H1 (cell line): ENCODE results near the gene CFAP58. TPM values are rescaled to one million over a fixed set of nuclear protein-coding genes. Genes with fewer than 3 reads are reported as not detected.

Experiments
- CTCF ChIA-PET: fragments of 300-600 bp; sonication (Branson Sonifier 250); formaldehyde crosslinking; loops from one replicate; lab custom pipeline; 2021; ENCODE audit not compliant: partially characterized antibody; lab: Charles Lee
- POLR2A ChIA-PET: fragments of 300-600 bp; sonication (Branson Sonifier 250); formaldehyde crosslinking; loops from one replicate; lab custom pipeline; 2021; ENCODE audit warnings: inconsistent platforms; ENCODE audit not compliant: partially characterized antibody; lab: Charles Lee
- DNase-seq, 2 experiments: peaks; one replicate each; pipeline versions ENCODE4 v3.0.0 to v3.0.0-alpha.2; 2010 to 2022; ENCODE audit warnings: low spot score in 2 of 2, low read depth in 1 of 2, mixed read lengths in 1 of 2
- FAIRE-seq: peaks from 2 replicates; lab custom pipeline; 2011; peaks lifted over from hg19 to GRCh38; lab: Jason Lieb, UNC
- H2AFZ ChIP-seq: 2 replicates; pipeline ENCODE4 v1.8.1; 2012; ENCODE audit warnings: low read length, inconsistent platforms
- H2AK5ac ChIP-seq: 2 replicates; pipeline ENCODE4 v1.6.1; 2013; ENCODE audit warnings: low read depth, low read length
- H2BK120ac ChIP-seq: replicated peaks from 2 replicates; pipeline ENCODE3; 2013; ENCODE audit warnings: low read depth, low read length, inconsistent platforms
- H2BK12ac ChIP-seq: 2 replicates; pipeline ENCODE4 v1.6.1; 2013; ENCODE audit warnings: low read depth, low read length
- H2BK15ac ChIP-seq: 2 replicates; pipeline ENCODE4 v1.6.1; 2013; ENCODE audit warnings: low read length
- H2BK20ac ChIP-seq: 2 replicates; pipeline ENCODE4 v1.6.1; 2013; ENCODE audit warnings: low read length
- H2BK5ac ChIP-seq: 2 replicates; pipeline ENCODE4 v1.6.1; 2013; ENCODE audit warnings: low read depth, low read length
- H3K14ac ChIP-seq: 2 replicates; pipeline ENCODE4 v1.6.1; 2013; ENCODE audit warnings: inconsistent platforms; ENCODE audit not compliant: insufficient read length
- H3K18ac ChIP-seq: 2 replicates; pipeline ENCODE4 v1.6.1; 2013; ENCODE audit warnings: low read length; ENCODE audit errors: extremely low read depth
- H3K23ac ChIP-seq: 2 replicates; pipeline ENCODE4 v1.6.1; 2013; ENCODE audit warnings: inconsistent platforms; ENCODE audit not compliant: insufficient read length
- H3K23me2 ChIP-seq: 2 replicates; pipeline ENCODE4 v1.6.1; 2013; ENCODE audit warnings: low read depth, low read length
- H3K27ac ChIP-seq: 2 replicates; pipeline ENCODE4 v1.6.1; 2011; ENCODE audit warnings: low read depth, low read length, inconsistent platforms
- H3K27me3 ChIP-seq, 4 experiments: replicated peaks in 1 of 4; 1 replicate in 1 of 4; 2 replicates in 3 of 4; pipeline versions ENCODE4 v1.6.1 to v1.8.1; 2011 to 2013; ENCODE audit warnings: low read length in 3 of 4, mild to moderate bottlenecking in 3 of 4, inconsistent platforms in 2 of 4, mixed read lengths in 2 of 4, moderate library complexity in 1 of 4; ENCODE audit not compliant: control insufficient read depth in 3 of 4, insufficient read depth in 3 of 4; ENCODE audit errors: extremely low read depth in 1 of 4
- H3K36me3 ChIP-seq, 4 experiments: 2 replicates each; pipeline versions ENCODE4 v1.6.1 to v1.8.1; 2011 to 2013; ENCODE audit warnings: mild to moderate bottlenecking in 4 of 4, low read length in 3 of 4, moderate library complexity in 2 of 4, control low read depth in 1 of 4, inconsistent platforms in 1 of 4; ENCODE audit not compliant: insufficient read depth in 4 of 4, control insufficient read depth in 2 of 4
- H3K4ac ChIP-seq: replicated peaks from 2 replicates; pipeline ENCODE3; 2013; ENCODE audit warnings: low read length, low read depth, mixed read lengths, inconsistent platforms; ENCODE audit not compliant: insufficient read length
- H3K4me1 ChIP-seq, 4 experiments: replicated peaks in 1 of 4; 1 replicate in 1 of 4; 2 replicates in 3 of 4; pipeline versions ENCODE4 v1.6.1 to v1.8.1; 2011 to 2013; ENCODE audit warnings: low read length in 3 of 4, inconsistent platforms in 2 of 4, mixed read lengths in 1 of 4; ENCODE audit not compliant: insufficient read depth in 4 of 4, control insufficient read depth in 3 of 4
- H3K4me2 ChIP-seq, 2 experiments: 2 replicates each; pipeline versions ENCODE4 v1.6.1 to v1.8.1; 2011 to 2013; ENCODE audit warnings: low read depth in 2 of 2, low read length in 2 of 2, control low read depth in 1 of 2, inconsistent platforms in 1 of 2, mild to moderate bottlenecking in 1 of 2; ENCODE audit not compliant: insufficient read depth in 1 of 2
- H3K4me3 ChIP-seq, 4 experiments: fragments of 200-600, 300-600 bp in 1 of 4; sonication (generic), shearing (Covaris generic), sonication (Bioruptor Twin) in 1 of 4; 2 replicates each; pipeline versions ENCODE4 v1.5.1 to v1.8.1; 2011 to 2016; ENCODE audit warnings: low read length in 4 of 4, low read depth in 3 of 4, control low read depth in 2 of 4, inconsistent platforms in 2 of 4, mild to moderate bottlenecking in 2 of 4, mixed read lengths in 1 of 4, moderate library complexity in 1 of 4; ENCODE audit not compliant: insufficient read depth in 2 of 4; ENCODE audit errors: extremely low read depth in 1 of 4
- H3K56ac ChIP-seq: replicated peaks from 2 replicates; pipeline ENCODE3; 2013; ENCODE audit warnings: low read depth, mild to moderate bottlenecking, mixed read lengths, low read length, inconsistent platforms; ENCODE audit not compliant: insufficient read length
- H3K79me1 ChIP-seq: 2 replicates; pipeline ENCODE4 v1.6.1; 2013; ENCODE audit warnings: low read depth, low read length, control low read depth
- H3K79me2 ChIP-seq, 2 experiments: 2 replicates each; pipeline versions ENCODE4 v1.6.1 to v1.8.1; 2012 to 2013; ENCODE audit warnings: low read length in 2 of 2, mild to moderate bottlenecking in 2 of 2, inconsistent platforms in 1 of 2; ENCODE audit not compliant: insufficient read depth in 2 of 2, control insufficient read depth in 1 of 2
- H3K9ac ChIP-seq, 4 experiments: replicated peaks in 1 of 4; 1 replicate in 1 of 4; 2 replicates in 3 of 4; pipeline versions ENCODE4 v1.6.1 to v1.8.1; 2011 to 2013; ENCODE audit warnings: low read depth in 3 of 4, low read length in 3 of 4, control low read depth in 2 of 4, mild to moderate bottlenecking in 2 of 4, moderate library complexity in 2 of 4, inconsistent platforms in 1 of 4; ENCODE audit errors: extremely low read depth in 1 of 4
- H3K9me3 ChIP-seq, 2 experiments: 2 replicates each; pipeline versions ENCODE4 v1.6.1 to v1.8.1; 2012 to 2013; ENCODE audit warnings: mild to moderate bottlenecking in 2 of 2, moderate library complexity in 2 of 2, control low read depth in 1 of 2, inconsistent platforms in 1 of 2, low read depth in 1 of 2, low read length in 1 of 2, mixed read lengths in 1 of 2; ENCODE audit not compliant: insufficient read depth in 2 of 2
- H4K20me1 ChIP-seq, 2 experiments: replicated peaks in 1 of 2; 2 replicates each; pipeline versions ENCODE3 to v1.8.1; 2011 to 2013; ENCODE audit warnings: inconsistent platforms in 2 of 2, low read length in 2 of 2, mild to moderate bottlenecking in 1 of 2; ENCODE audit not compliant: insufficient read depth in 2 of 2, control insufficient read depth in 1 of 2
- H4K5ac ChIP-seq: 2 replicates; pipeline ENCODE4 v1.6.1; 2013; ENCODE audit warnings: low read length, low read depth, mixed read lengths, inconsistent platforms; ENCODE audit not compliant: insufficient read length
- H4K8ac ChIP-seq: 2 replicates; pipeline ENCODE4 v1.8.0; 2013; ENCODE audit warnings: mild to moderate bottlenecking, moderate library complexity, low read length, inconsistent platforms; ENCODE audit not compliant: insufficient read depth; ENCODE audit errors: extremely low read depth
- H4K91ac ChIP-seq: replicated peaks from 2 replicates; pipeline ENCODE3; 2013; ENCODE audit warnings: low read length, mixed read lengths, inconsistent platforms; ENCODE audit not compliant: insufficient read length
- ASH2L ChIP-seq: fragments of 200-600, 300-600 bp; sonication (generic); IDR thresholded peaks from one replicate; pipeline ENCODE4 v1.7.1; 2017; ENCODE audit warnings: low read length
- CBX5 ChIP-seq: fragments of 300-800, 300-1000 bp; sonication (generic); IDR thresholded peaks from 2 replicates; pipeline ENCODE4 v1.7.1; 2016; ENCODE audit warnings: antibody characterized with exemption, low read length, low read depth
- CHD1 ChIP-seq: IDR thresholded peaks from 2 replicates; pipeline ENCODE4 v1.6.1; 2012; ENCODE audit warnings: low read depth, low read length, improper control_type of control experiment
- CREB1 ChIP-seq: IDR thresholded peaks from 2 replicates; pipeline ENCODE4 v1.6.1; 2012; ENCODE audit warnings: inconsistent platforms
- EP300 ChIP-seq, 2 experiments: IDR thresholded peaks; 1 replicate in 1 of 2; 2 replicates in 1 of 2; pipeline ENCODE4 v1.6.1; 2011 to 2012; ENCODE audit warnings: low read depth in 2 of 2, low read length in 2 of 2, mild to moderate bottlenecking in 2 of 2, borderline replicate concordance in 1 of 2, inconsistent platforms in 1 of 2, moderate library complexity in 1 of 2
- JUN ChIP-seq: IDR thresholded peaks from 2 replicates; pipeline ENCODE4 v1.6.1; 2011; ENCODE audit warnings: low read depth, mild to moderate bottlenecking, improper control_type of control experiment, low read length
- JUND ChIP-seq: IDR thresholded peaks from 2 replicates; pipeline ENCODE4 v1.6.1; 2011; ENCODE audit warnings: mild to moderate bottlenecking, improper control_type of control experiment, low read length
- KDM5A ChIP-seq: fragments of 200-600 bp; IDR thresholded peaks from 2 replicates; pipeline ENCODE4 v1.7.1; 2012; ENCODE audit warnings: mild to moderate bottlenecking, low read length, inconsistent platforms, mixed read lengths
- SP2 ChIP-seq: IDR thresholded peaks from 2 replicates; pipeline ENCODE4 v1.6.1; 2012; ENCODE audit warnings: mild to moderate bottlenecking, low read length, inconsistent platforms
- YY1 ChIP-seq: IDR thresholded peaks from 2 replicates; pipeline ENCODE4 v1.6.1; 2011; ENCODE audit warnings: low read depth, mild to moderate bottlenecking, low read length
- WGBS, 2 experiments: shearing (Covaris generic) in 1 of 2; methylation state at CpG; one replicate each; pipeline versions ENCODE4 v1.1.6 to v1.1.7; 2013 to 2015; ENCODE audit warnings: low lambda C conversion rate in 2 of 2, mixed read lengths in 2 of 2, inconsistent platforms in 1 of 2, low coverage in 1 of 2, missing lambda C conversion rate in 1 of 2; ENCODE audit not compliant: insufficient replicate concordance in 2 of 2, insufficient coverage in 1 of 2, insufficient read length in 1 of 2; ENCODE audit errors: extremely low coverage in 1 of 2, missing lambda C conversion rate in 1 of 2; 5-methylcytosine and 5-hydroxymethylcytosine counted together
- polyA plus RNA-seq, 7 experiments: library from polyadenylated mRNA; depleted of rRNA in 3 of 7; stranded (reverse) in 5 of 7; unstranded in 2 of 7; fragments of >200 nt in 5 of 7; fragments of 200-250 nt in 2 of 7; gene quantifications; 1 replicate in 5 of 7; 2 replicates in 1 of 7; 4 replicates in 1 of 7; pipeline versions ENCODE4 v1.2.1 to v1.2.3, GENCODE V29; 2011 to 2013; ENCODE audit warnings: missing spikeins in 2 of 7, mixed read lengths in 2 of 7
- total RNA-seq: library from RNA; stranded (reverse); fragmentation: NEBNext Ultra II Directional; extraction: Animal tissue kit (Norgen Biotek cat#: 25700); gene quantifications from 2 replicates; pipeline ENCODE4 v1.2.1, GENCODE V29; 2021
- TF ChIP-seq, protein P1 (sequence below): IDR thresholded peaks from 2 replicates; pipeline ENCODE4 v1.6.1; 2011; ENCODE audit warnings: low read depth, mild to moderate bottlenecking, low read length; ENCODE audit not compliant: insufficient read depth

CFAP58 gene
- total and polyA plus RNA-seq, 2 of the 8 experiments (the other 6 are each of a cell fraction or from before 2014, with no cell fraction given) = 0.32 to 0.71 TPM

DNA sequence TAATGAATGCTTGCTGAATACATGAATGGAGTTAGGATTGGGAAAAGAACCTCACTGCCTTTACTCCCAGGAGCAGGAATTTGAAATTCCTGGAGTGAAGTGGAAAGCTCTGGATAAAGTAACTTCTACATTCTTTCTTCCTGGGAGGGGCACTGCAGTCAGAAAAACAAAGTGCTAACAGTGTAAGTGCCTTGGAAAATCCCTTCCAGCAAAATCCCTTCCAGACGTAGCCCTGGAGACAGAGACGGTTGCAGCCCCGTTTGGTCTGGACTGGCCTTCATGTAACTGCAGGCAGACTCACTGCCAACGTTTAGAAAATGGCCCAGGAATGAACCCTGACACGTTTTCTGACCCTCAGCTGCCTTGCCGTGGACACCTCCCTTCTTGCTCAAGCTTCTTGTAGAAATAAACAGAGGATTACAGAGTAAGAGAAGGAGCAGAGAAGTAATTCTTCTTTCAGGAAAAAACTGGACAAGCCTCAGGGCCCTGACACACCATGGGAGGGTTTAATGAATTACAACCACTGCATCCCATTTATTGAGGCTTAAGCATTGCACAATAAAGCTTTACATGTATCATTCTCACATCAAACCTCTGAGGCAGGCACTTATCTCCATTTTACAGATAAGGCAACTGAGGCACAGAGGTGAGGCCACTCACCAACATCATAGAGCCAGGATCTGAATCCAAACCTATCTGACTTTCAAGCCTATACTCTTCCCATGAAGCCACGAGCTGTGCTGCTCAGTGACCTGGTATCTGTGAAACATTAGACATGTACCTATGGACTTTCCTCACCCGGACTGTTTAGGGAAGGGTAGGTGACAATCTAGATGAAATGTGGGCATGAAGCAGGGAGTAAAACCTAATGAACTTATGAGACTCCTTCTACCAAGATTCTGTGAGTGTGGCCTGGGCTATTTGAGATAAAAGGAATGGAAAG lies 23.2 kb upstream of the CFAP58 start:
- H3K4me3 ChIP-seq = no peak overlapping the region
- TF ChIP-seq CHD1 (no peak), SP2 (no peak), EP300 (IDR thresholded peaks at IDR 0.05; ENCODE audit: borderline replicate concordance in 1 of 2, low read depth in 2 of 2, low read length in 2 of 2) (no peak), KDM5A (no peak), CREB1 (no peak), YY1 (no peak), JUND (no peak), ASH2L (no peak), JUN (no peak), CBX5 (no peak)
- TF ChIP-seq, protein P1, sequence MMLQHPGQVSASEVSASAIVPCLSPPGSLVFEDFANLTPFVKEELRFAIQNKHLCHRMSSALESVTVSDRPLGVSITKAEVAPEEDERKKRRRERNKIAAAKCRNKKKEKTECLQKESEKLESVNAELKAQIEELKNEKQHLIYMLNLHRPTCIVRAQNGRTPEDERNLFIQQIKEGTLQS = no peak

More for the DNA sequence above, 23.2 kb upstream of the CFAP58 start:
- no peaks in the 10 kb centered on the region for H3K36me3 ChIP-seq
- H2BK12ac ChIP-seq = peak overlapping the region; percentile 82
- no peak overlapping the region for H2AFZ ChIP-seq
- peak overlapping the region in 1 of 4 experiments; percentile 36; a peak in 1 of 7 replicates for H3K9ac ChIP-seq
- peak overlapping the region; percentile 74 for H2BK120ac ChIP-seq
- H3K23ac ChIP-seq = no peak overlapping the region
- peaks cover 16 to 88% of the 10 kb centered on the region in 2 experiments; a peak in 3 of 4 replicates for H3K79me2 ChIP-seq
- POLR2A ChIA-PET = interaction anchor here (1.2 to 4.9 kb wide), 3 partner anchors 8 to 25 kb away, joined by 5 to 37 read pairs (median 9); partner anchors contain the start of gene ITPRIP
- no peak overlapping the region for H4K5ac ChIP-seq
- peak overlapping the region; percentile 30 for H2AK5ac ChIP-seq
- peak overlapping the region; percentile 51 to 79; a peak in 3 of 4 replicates for H3K4me2 ChIP-seq
- H2BK20ac ChIP-seq = peak overlapping the region; percentile 35; the same call in 1 of the 2 replicates
- CTCF ChIA-PET = interaction anchor here (1.1 to 18.5 kb wide), 6 partner anchors 13 to 56 kb away, joined by 3 to 166 read pairs (median 8); partner anchors contain the start of gene CFAP58
- FAIRE-seq (no peak), DNase-seq (no peak)
- 69% methylated on average over 8 of the region's 8 CpGs; no CpG with 5 or more reads in 1 of the 2 experiments for WGBS, 2 experiments
- H3K4me1 ChIP-seq = peaks cover 48 to 79% (median 58%) of the 10 kb centered on the region in 4 experiments
- H3K27me3 ChIP-seq = no peaks in the 10 kb centered on the region
- peak overlapping the region; percentile 72; the same call in 1 of the 2 replicates for H2BK5ac ChIP-seq
- no peaks in the 10 kb centered on the region for H3K23me2 ChIP-seq
- H3K27ac ChIP-seq = peak overlapping the region; percentile 53; the same call in 1 of the 2 replicates
- H4K91ac ChIP-seq = peak overlapping the region; percentile 78
- H3K56ac ChIP-seq = no peak overlapping the region
- H3K4ac ChIP-seq = peak overlapping the region; percentile 17
- peaks cover 37% of the 10 kb centered on the region for H3K79me1 ChIP-seq
- H3K14ac ChIP-seq = no peak overlapping the region
- no peak overlapping the region for H4K8ac ChIP-seq
- H3K18ac ChIP-seq = peak overlapping the region; percentile 65
- H4K20me1 ChIP-seq = peaks cover 4 to 7% of the 10 kb centered on the region in 2 experiments
- H3K9me3 ChIP-seq = no peaks in the 10 kb centered on the region
- H2BK15ac ChIP-seq = peak overlapping the region; percentile 67; the same call in 1 of the 2 replicates
